A549 (cell line): ENCODE measurements around the gene RNF128. TPM values are rescaled to one million over a fixed set of nuclear protein-coding genes. Genes with fewer than 3 reads are reported as not detected.

Experiments
- ATAC-seq, 2 experiments: fragments of 200-7000 bp in 1 of 2; fragments of >200 bp in 1 of 2; cut with Nextera tagmentation in 1 of 2; cut with Tn5 transposase in 1 of 2; 3 replicates each; pipeline versions ENCODE4 v1.8.0 to v1.9.1; 2018 to 2020; ENCODE audit warnings: mild to moderate bottlenecking in 1 of 2, moderate library complexity in 1 of 2
- CTCF ChIA-PET: fragments of 300-600 bp; sonication (Branson Sonifier 250); formaldehyde crosslinking; extraction: SDS; loops from one replicate; lab custom pipeline; 2021; ENCODE audit warnings: antibody characterized with exemption, inconsistent platforms; lab: Yijun Ruan, JAX
- POLR2A ChIA-PET: fragments of 350-600 bp; formaldehyde crosslinking; extraction: SDS; loops from one replicate; lab custom pipeline; 2021; ENCODE audit warnings: antibody characterized with exemption, inconsistent platforms; lab: Yijun Ruan, JAX
- DNase-seq, 2 experiments: peaks; one replicate each; pipeline versions ENCODE4 v3.0.0 to v3.0.0-alpha.2; 2011 to 2016; ENCODE audit warnings: low read depth in 1 of 2, low spot score in 1 of 2
- FAIRE-seq: peaks from 2 replicates; lab custom pipeline; 2011; peaks lifted over from hg19 to GRCh38; lab: Jason Lieb, UNC
- H3K27ac ChIP-seq, 2 experiments: fragments of >200 bp; sonication (Bioruptor Twin); formaldehyde crosslinking; 3 replicates each; pipeline ENCODE4 v1.5.1; 2016 to 2017
- H3K4me1 ChIP-seq: fragments of >200 bp; sonication (Bioruptor Twin); formaldehyde crosslinking; 3 replicates; pipeline ENCODE4 v1.6.1; 2016
- H3K4me2 ChIP-seq: fragments of >200 bp; sonication (Bioruptor Twin); formaldehyde crosslinking; 3 replicates; pipeline ENCODE4 v1.6.1; 2016
- H3K4me3 ChIP-seq: fragments of >200 bp; sonication (Bioruptor Twin); formaldehyde crosslinking; 3 replicates; pipeline ENCODE4 v1.5.1; 2016
- H3K9me3 ChIP-seq: fragments of >200 bp; sonication (Bioruptor Twin); formaldehyde crosslinking; 3 replicates; pipeline ENCODE4 v1.6.1; 2016
- CEBPB ChIP-seq, 2 experiments: fragments of >200 bp in 1 of 2; sonication (Bioruptor Twin) in 1 of 2; formaldehyde crosslinking in 1 of 2; IDR thresholded peaks; 2 replicates each; pipeline ENCODE4 v1.6.1; 2012 to 2016
- CTCF ChIP-seq: fragments of >200 bp; sonication (Bioruptor Twin); formaldehyde crosslinking; IDR thresholded peaks from 3 replicates; pipeline ENCODE4 v1.5.1; 2016
- E2F6 ChIP-seq: IDR thresholded peaks from 2 replicates; pipeline ENCODE4 v1.6.1; 2012; ENCODE audit warnings: low read depth, borderline replicate concordance
- ELK1 ChIP-seq: fragments of 150-350 bp; IDR thresholded peaks from 2 replicates; pipeline ENCODE4 v1.6.1; 2014; ENCODE audit warnings: low read depth, mild to moderate bottlenecking, low read length
- FOXS1 ChIP-seq: fragments of 250-450 bp; sonication (Bioruptor Pico); IDR thresholded peaks from 2 replicates; pipeline ENCODE4 v1.5.0; 2020; ENCODE audit warnings: mild to moderate bottlenecking, moderate library complexity
- HMGXB4 ChIP-seq: fragments of 250-450 bp; sonication (Bioruptor Pico); IDR thresholded peaks from 2 replicates; pipeline ENCODE4 v1.5.0; 2021; ENCODE audit warnings: mild to moderate bottlenecking, moderate library complexity, borderline replicate concordance
- HOXB13 ChIP-seq: fragments of 250-450 bp; sonication (Bioruptor Pico); IDR thresholded peaks from 2 replicates; pipeline ENCODE4 v1.5.0; 2020; ENCODE audit warnings: low read depth, mild to moderate bottlenecking, moderate library complexity
- KDM1A ChIP-seq: fragments of 200-600 bp; sonication (generic); IDR thresholded peaks from 2 replicates; pipeline ENCODE4 v1.6.1; 2016; ENCODE audit warnings: low read depth, mild to moderate bottlenecking
- KDM5A ChIP-seq: fragments of 200-600 bp; sonication (generic); IDR thresholded peaks from 2 replicates; pipeline ENCODE4 v1.6.1; 2016; ENCODE audit warnings: antibody characterized with exemption, mild to moderate bottlenecking
- MAFK ChIP-seq: fragments of 450-650 bp; IDR thresholded peaks from 2 replicates; pipeline ENCODE4 v1.6.1; 2014; ENCODE audit not compliant: partially characterized antibody
- MAZ ChIP-seq: fragments of 150-350 bp; IDR thresholded peaks from 2 replicates; pipeline ENCODE4 v1.6.1; 2014; ENCODE audit warnings: antibody characterized with exemption, low read depth, low read length, borderline replicate concordance
- NPAS2 ChIP-seq: fragments of 250-450 bp; sonication (Bioruptor Pico); IDR thresholded peaks from 2 replicates; pipeline ENCODE4 v1.8.0; 2022; ENCODE audit warnings: mild to moderate bottlenecking, moderate library complexity, borderline replicate concordance
- NR3C1 ChIP-seq: fragments of >200 bp; sonication (Bioruptor Twin); formaldehyde crosslinking; IDR thresholded peaks from 3 replicates; pipeline ENCODE4 v1.6.1; 2017
- REST ChIP-seq: fragments of 200-600 bp; sonication (generic); IDR thresholded peaks from 2 replicates; pipeline ENCODE4 v1.6.1; 2016; ENCODE audit warnings: antibody characterized with exemption, mild to moderate bottlenecking, moderate library complexity
- RFX5 ChIP-seq: fragments of 450-650 bp; IDR thresholded peaks from 2 replicates; pipeline ENCODE4 v1.7.1; 2014; ENCODE audit warnings: antibody characterized with exemption, mild to moderate bottlenecking, moderate library complexity
- RNF2 ChIP-seq: fragments of 200-600 bp; sonication (generic); IDR thresholded peaks from 2 replicates; pipeline ENCODE4 v1.6.1; 2016; ENCODE audit warnings: low read depth, mild to moderate bottlenecking, antibody characterized with exemption, moderate library complexity, borderline replicate concordance
- SREBF2 ChIP-seq: fragments of 450-650 bp; IDR thresholded peaks from 2 replicates; pipeline ENCODE4 v1.6.1; 2014; ENCODE audit warnings: mild to moderate bottlenecking, moderate library complexity
- USF2 ChIP-seq: fragments of 450-650 bp; IDR thresholded peaks from 2 replicates; pipeline ENCODE4 v1.6.1; 2014; ENCODE audit warnings: antibody characterized with exemption
- ZNF302 ChIP-seq: fragments of 250-450 bp; sonication (Bioruptor Pico); IDR thresholded peaks from 2 replicates; pipeline ENCODE4 v1.9.0; 2021; ENCODE audit warnings: inconsistent platforms, mild to moderate bottlenecking, moderate library complexity
- WGBS: methylation state at CpG from one replicate; pipeline ENCODE4 v1.1.6; 2017; ENCODE audit errors: missing lambda C conversion rate; 5-methylcytosine and 5-hydroxymethylcytosine counted together
- polyA minus RNA-seq: library from RNA; depleted of rRNA, polyadenylated mRNA; stranded (reverse); fragments of >200 nt; gene quantifications from 2 replicates; pipeline ENCODE4 v1.2.3, GENCODE V29; 2011; rRNA and poly(A)+ RNA removed
- polyA plus RNA-seq, 4 experiments: library from polyadenylated mRNA; depleted of rRNA in 3 of 4; stranded (reverse); fragments of >200 nt; fragmentation: RNase III in 1 of 4; extraction: RNeasy Plus Mini Kit Qiagen cat#74134 plus additional on column Dnase treatment in 1 of 4; gene quantifications; 2 replicates in 3 of 4; 3 replicates in 1 of 4; pipeline ENCODE4 v1.2.3, GENCODE V29; 2011 to 2017

RNF128 gene
- polyA plus RNA-seq (2011; rRNA removed): 0.20 and 0.22 TPM in 2 replicates
- polyA plus RNA-seq (2012; cell fraction: cytosol; rRNA removed): 0.01 TPM in 1 of 2 replicates, not detected in the other
- 0.01 TPM in 1 of 2 replicates, not detected in the other for polyA plus RNA-seq (2012; cell fraction: nucleus; rRNA removed)
- 0.11 to 0.28 TPM (median 0.14 TPM) in 3 replicates for polyA plus RNA-seq (2017; fragmentation: RNase III; extraction: RNeasy Plus Mini Kit Qiagen cat#74134 plus additional on column Dnase treatment)
- 0.12 and 0.34 TPM in 2 replicates for polyA minus RNA-seq

- peak within 1 kb of the TSS in 1 of 2 experiments; percentile 42; a peak in 1 of 6 replicates for H3K27ac ChIP-seq
- CTCF ChIA-PET: no interaction called here
- peak; percentile 7 to 24 for DNase-seq
Measured at GRCh38 chrX:106726485-106727437, at the start of gene RNF128. TSS of gene RNF128 (plus strand) at chrX:106726701. CDS start at chrX:106726914, 213 bp downstream.

GRCh38 chrX:106680716-106681115 lies 45.8 kb upstream of the RNF128 start:
- POLR2A ChIA-PET: no interaction called here
- no peak overlapping the region for H3K27ac ChIP-seq
- no peak for FAIRE-seq
- DNase-seq: no peak
- no peak overlapping the region for H3K4me2 ChIP-seq
- 35% methylated on average over 2 of the region's 2 CpGs for WGBS
- CTCF ChIA-PET: interaction anchor here (1.2 kb wide), 1 partner anchor 16 kb away, joined by 3 read pairs; no protein-coding TSS in a partner anchor
- no peaks in the 10 kb centered on the region for H3K4me1 ChIP-seq
- no peak for ATAC-seq
- no peak overlapping the region for H3K4me3 ChIP-seq
- no peaks in the 10 kb centered on the region for H3K9me3 ChIP-seq
- TF ChIP-seq E2F6 (no peak), REST (no peak), MAZ (no peak), USF2 (no peak), ELK1 (no peak), FOXS1 (no peak), NPAS2 (CRISPR knock-in tag) (no peak), HOXB13 (CRISPR knock-in tag) (no peak), KDM5A (no peak), RNF2 (no peak), KDM1A (no peak), CEBPB (IDR thresholded peaks at IDR 0.05) (no peak)

More at GRCh38 chrX:106726485-106727437, at the start of gene RNF128:
- WGBS: 25% methylated on average over 23 of the region's 79 CpGs
- TF ChIP-seq ZNF302 (no peak), HMGXB4 (CRISPR knock-in tag) (no peak), CTCF (no peak), RNF2 (no peak), MAZ (no peak), SREBF2 (no peak), RFX5 (no peak), NR3C1 (no peak), MAFK (no peak), CEBPB (IDR thresholded peaks at IDR 0.05) (no peak)
- POLR2A ChIA-PET: no interaction called here
- ATAC-seq: peak; percentile 77 to 87
- Histone ChIP-seq H3K9me3 (no peaks in the 10 kb centered on the region), H3K4me1 (no peaks in the 10 kb centered on the region), H3K4me3 (peak within 1 kb of the TSS; percentile 34), H3K4me2 (peak within 1 kb of the TSS; percentile 73)
- FAIRE-seq: no peak
